Tibial nerve (tissue), 4 donors: ENCODE measurements around the gene CUEDC1. TPM values are rescaled to one million over a fixed set of nuclear protein-coding genes. Genes with fewer than 3 reads are reported as not detected.

Experiments used
- DNase-seq, 2 donors: peaks; one replicate each; pipeline ENCODE4 v3.0.0-alpha.2; 2019; ENCODE audit warnings: low spot score in 2 of 2
- H3K27ac ChIP-seq, 4 donors: fragments of 200-600 bp; sonication (generic) in 3 of 4; one replicate each; pipeline ENCODE4 v1.5.1; 2017 to 2019; ENCODE audit warnings: mild to moderate bottlenecking in 1 of 4
- H3K27me3 ChIP-seq, 2 donors: fragments of 200-600 bp; sonication (generic) in 1 of 2; one replicate each; pipeline versions ENCODE4 v1.5.1 to v1.6.0; 2017 to 2019
- H3K36me3 ChIP-seq, 3 donors: fragments of 200-600 bp; sonication (generic); one replicate each; pipeline ENCODE4 v1.5.1; 2018 to 2019
- H3K4me1 ChIP-seq, 4 donors: fragments of 200-600 bp; sonication (generic) in 3 of 4; one replicate each; pipeline ENCODE4 v1.5.1; 2017 to 2019
- H3K4me3 ChIP-seq, 4 donors: fragments of 200-600 bp; sonication (generic) in 3 of 4; one replicate each; pipeline ENCODE4 v1.5.1; 2017 to 2019; ENCODE audit warnings: mild to moderate bottlenecking in 1 of 4, moderate library complexity in 1 of 4
- H3K9me3 ChIP-seq, 4 donors: fragments of 200-600 bp; sonication (generic) in 3 of 4; one replicate each; pipeline ENCODE4 v1.5.1; 2017 to 2019
- EP300 ChIP-seq, 2 donors: sonication (generic); formaldehyde crosslinking; IDR thresholded peaks; one replicate each; pipeline ENCODE4 v1.6.1; 2017; ENCODE audit warnings: antibody characterized with exemption in 2 of 2, mild to moderate bottlenecking in 1 of 2
- POLR2A ChIP-seq, 2 donors: fragments of 450-650 bp; IDR thresholded peaks; one replicate each; pipeline ENCODE4 v1.6.1; 2017; ENCODE audit warnings: antibody characterized with exemption in 2 of 2, mild to moderate bottlenecking in 2 of 2, moderate library complexity in 2 of 2
- WGBS, 2 donors: methylation state at CpG; one replicate each; pipeline ENCODE4 v1.1.5; 2018; 5-methylcytosine and 5-hydroxymethylcytosine counted together
- small RNA-seq: library from RNA; depleted of rRNA; stranded (forward); fragments of <200 nt; gene quantifications from one replicate; pipeline ENCODE3, GENCODE V24; 2016
- total RNA-seq, 4 donors: library from RNA; depleted of rRNA; stranded (reverse); fragments of >200 nt; gene quantifications; one replicate each; pipeline ENCODE4 v1.1.0, GENCODE V29; 2016
- TF ChIP-seq, protein P1 (sequence below), 5 experiments: fragments of 200-600 bp in 3 of 5; fragments of 450-650 bp in 2 of 5; sonication (generic) in 3 of 5; IDR thresholded peaks; one replicate each; pipeline ENCODE4 v1.5.1; 2016 to 2019; ENCODE audit warnings: antibody characterized with exemption in 5 of 5, mild to moderate bottlenecking in 3 of 5, moderate library complexity in 2 of 5

Gene CUEDC1
- total RNA-seq, 4 donors from 2014 or later = 32.1 to 55.5 (median 38.8) TPM

DNA sequence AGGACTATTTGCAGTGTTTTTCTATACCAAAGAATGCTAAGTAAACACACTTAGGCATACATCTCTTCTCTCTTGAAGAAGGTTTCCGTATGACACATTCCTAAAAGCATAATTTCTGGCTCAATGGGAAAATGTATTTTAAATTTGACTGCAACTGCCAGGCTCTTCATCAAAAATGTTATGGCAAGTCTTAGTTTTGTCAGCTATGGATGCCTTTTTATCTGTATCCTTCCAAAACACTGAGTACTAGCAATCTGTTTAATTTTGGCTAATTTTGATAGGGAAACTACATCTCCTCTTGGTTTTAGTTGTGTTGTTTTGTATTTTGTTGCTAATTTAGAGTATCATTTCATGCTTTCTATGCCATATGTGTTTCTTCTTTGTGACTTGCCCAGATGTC is 140.8 kb downstream of the CUEDC1 start:
- no peaks in the 10 kb centered on the region for H3K9me3 ChIP-seq
- H3K27ac ChIP-seq = no peak overlapping the region
- no peak for DNase-seq
- H3K4me1 ChIP-seq = peaks cover 0 to 18% (median 14%) of the 10 kb centered on the region in 4 donors
- no peak for TF ChIP-seq POLR2A (IDR thresholded peaks at IDR 0.05)
- TF ChIP-seq, protein P1, sequence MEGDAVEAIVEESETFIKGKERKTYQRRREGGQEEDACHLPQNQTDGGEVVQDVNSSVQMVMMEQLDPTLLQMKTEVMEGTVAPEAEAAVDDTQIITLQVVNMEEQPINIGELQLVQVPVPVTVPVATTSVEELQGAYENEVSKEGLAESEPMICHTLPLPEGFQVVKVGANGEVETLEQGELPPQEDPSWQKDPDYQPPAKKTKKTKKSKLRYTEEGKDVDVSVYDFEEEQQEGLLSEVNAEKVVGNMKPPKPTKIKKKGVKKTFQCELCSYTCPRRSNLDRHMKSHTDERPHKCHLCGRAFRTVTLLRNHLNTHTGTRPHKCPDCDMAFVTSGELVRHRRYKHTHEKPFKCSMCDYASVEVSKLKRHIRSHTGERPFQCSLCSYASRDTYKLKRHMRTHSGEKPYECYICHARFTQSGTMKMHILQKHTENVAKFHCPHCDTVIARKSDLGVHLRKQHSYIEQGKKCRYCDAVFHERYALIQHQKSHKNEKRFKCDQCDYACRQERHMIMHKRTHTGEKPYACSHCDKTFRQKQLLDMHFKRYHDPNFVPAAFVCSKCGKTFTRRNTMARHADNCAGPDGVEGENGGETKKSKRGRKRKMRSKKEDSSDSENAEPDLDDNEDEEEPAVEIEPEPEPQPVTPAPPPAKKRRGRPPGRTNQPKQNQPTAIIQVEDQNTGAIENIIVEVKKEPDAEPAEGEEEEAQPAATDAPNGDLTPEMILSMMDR (IDR thresholded peaks at IDR 0.05) = no peak
- TF ChIP-seq EP300 (IDR thresholded peaks at IDR 0.05) = no peak
- no peaks in the 10 kb centered on the region for H3K36me3 ChIP-seq
- no peaks in the 10 kb centered on the region for H3K27me3 ChIP-seq
- H3K4me3 ChIP-seq = no peak overlapping the region
- 75 to 77% methylated on average over 1 of the region's 1 CpG for WGBS, 2 donors

- Histone ChIP-seq H3K36me3 (no peaks in the 10 kb centered on the region), H3K4me3 (no peak overlapping the region), H3K9me3 (no peaks in the 10 kb centered on the region), H3K27me3 (no peaks in the 10 kb centered on the region), H3K4me1 (peaks cover 0 to 18% (median 14%) of the 10 kb centered on the region in 4 donors), H3K27ac (no peak overlapping the region)
- DNase-seq = no peak
- TF ChIP-seq EP300 (IDR thresholded peaks at IDR 0.05) (no peak), POLR2A (IDR thresholded peaks at IDR 0.05) (no peak)
- TF ChIP-seq, protein P1 (IDR thresholded peaks at IDR 0.05) = no peak
- WGBS, 2 donors = 64 to 67% methylated on average over 8 of the region's 8 CpGs
These were observed 143.5 kb downstream of the CUEDC1 start for GRCh38 chr17:57811638-57812280.

Small RNAs within 50 kb of the gene (small RNA-seq; reads per million reads assigned to genes)
- not detected for gene AC015813.4

Other genes starting within 250 kb of the CUEDC1 start
- not detected for gene CCDC182, start 210.1 kb downstream of the CUEDC1 start, total RNA-seq
- gene MRPS23, start 105.4 kb downstream of the CUEDC1 start, total RNA-seq = 10 to 100 TPM in 2 of 4 donors, 1 to 10 TPM in 2; 8.0 to 20.1 (median 9.0) TPM
- gene VEZF1, start 32.8 kb upstream of the CUEDC1 start, total RNA-seq = 10 to 100 TPM; 42.3 to 66.0 (median 48.3) TPM
- 100 to 1,000 TPM in 3 of 4 donors, 10 to 100 TPM in 1; 92.4 to 173 (median 143) TPM for gene SRSF1, start 51.8 kb upstream of the CUEDC1 start, total RNA-seq
- 10 to 100 TPM; 13.9 to 21.3 (median 16.6) TPM for gene DYNLL2, start 128.0 kb upstream of the CUEDC1 start, total RNA-seq
- gene OR4D1, start 193.0 kb upstream of the CUEDC1 start, total RNA-seq = not detected
- gene OR4D2, start 211.6 kb upstream of the CUEDC1 start, total RNA-seq = not detected
- gene EPX, start 237.3 kb upstream of the CUEDC1 start, total RNA-seq = not detected